MCF 10A (cell line): ENCODE measurements around the gene CFP. TPM values are rescaled to one million over a fixed set of nuclear protein-coding genes. Genes with fewer than 3 reads are reported as not detected.

Source experiments
- BruUV-seq: library from RNA; stranded (reverse); fragments of 400-500 nt; replicated peaks from 2 replicates; lab custom pipeline; 2021; lab: Mats Ljungman, UMichigan
- CTCF ChIA-PET: fragments of 300-600 bp; sonication (Branson Sonifier 250); formaldehyde crosslinking; extraction: SDS; loops from one replicate; lab custom pipeline; 2021; ENCODE audit warnings: antibody characterized with exemption, inconsistent platforms; lab: Yijun Ruan, JAX
- POLR2A ChIA-PET: fragments of 300-600, 350-650 bp; sonication (Branson Sonifier 250); formaldehyde crosslinking; extraction: SDS; loops from one replicate; lab custom pipeline; 2020; ENCODE audit warnings: antibody characterized with exemption, inconsistent platforms; lab: Yijun Ruan, JAX
- DNase-seq: peaks from one replicate; pipeline ENCODE4 v3.0.0-alpha.2; 2018; ENCODE audit not compliant: unreplicated experiment
- H3K27ac Mint-ChIP-seq: one replicate; pipeline ENCODE4 v1.8.0; 2022; ENCODE audit warnings: mild to moderate bottlenecking, low read depth, mixed read lengths; ENCODE audit not compliant: unreplicated experiment
- H3K27me3 Mint-ChIP-seq: one replicate; pipeline ENCODE4 v1.8.0; 2022; ENCODE audit warnings: mixed read lengths; ENCODE audit not compliant: insufficient read depth, unreplicated experiment
- H3K36me3 Mint-ChIP-seq: one replicate; pipeline ENCODE4 v1.8.0; 2022; ENCODE audit warnings: mild to moderate bottlenecking, moderate library complexity, mixed read lengths; ENCODE audit not compliant: insufficient read depth, unreplicated experiment
- H3K4me1 Mint-ChIP-seq: one replicate; pipeline ENCODE4 v1.8.0; 2022; ENCODE audit warnings: mixed read lengths; ENCODE audit not compliant: insufficient read depth, unreplicated experiment
- H3K4me3 Mint-ChIP-seq: one replicate; pipeline ENCODE4 v1.8.0; 2022; ENCODE audit warnings: mild to moderate bottlenecking, moderate library complexity, mixed read lengths; ENCODE audit not compliant: unreplicated experiment
- H3K9me3 Mint-ChIP-seq: one replicate; pipeline ENCODE4 v1.8.0; 2022; ENCODE audit warnings: mixed read lengths; ENCODE audit not compliant: unreplicated experiment
- intact Hi-C: fragments of 100-400 bp; cut with micrococcal nuclease; formaldehyde crosslinking; loops from 2 replicates; pipeline ENCODE4 v1.14.1; 2022
- total RNA-seq: library from RNA; stranded (reverse); gene quantifications from 2 replicates; pipeline ENCODE4 v1.2.3, GENCODE V29; 2022
- TF ChIP-seq, protein P1 (sequence below): fragments of 200-600 bp; IDR thresholded peaks from one replicate; pipeline ENCODE4 v1.8.0; 2022; ENCODE audit warnings: antibody characterized with exemption, mild to moderate bottlenecking; ENCODE audit not compliant: unreplicated experiment

The CFP gene
- total RNA-seq, 1 experiment from 2014 or later = 0.56 TPM

DNA sequence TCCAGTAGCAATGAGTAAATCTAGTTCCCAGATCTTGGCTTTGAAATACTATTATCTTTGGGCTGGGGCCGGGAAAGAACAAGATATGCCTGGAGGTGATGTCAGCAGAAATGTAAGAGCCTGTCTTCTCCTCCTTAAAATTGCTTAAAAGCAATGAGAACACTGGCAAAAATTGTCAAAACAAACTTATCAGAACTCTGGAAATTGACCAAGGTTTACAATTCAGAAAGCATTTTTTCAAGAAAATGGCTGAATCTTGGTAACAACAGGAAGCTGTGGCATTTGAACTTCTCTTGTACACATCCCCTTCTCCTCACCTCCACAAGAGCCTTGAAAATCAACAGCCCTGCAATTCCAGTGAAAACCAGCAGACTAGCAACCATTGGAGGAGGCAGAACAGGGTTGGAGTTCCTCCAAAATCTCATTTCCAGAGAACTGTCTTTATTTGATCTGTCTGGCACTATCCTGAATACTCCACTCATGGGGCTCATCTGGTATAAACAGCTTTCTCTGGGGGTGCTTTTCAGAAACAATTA is 33.9 kb downstream of the CFP start:
- ChIA-PET POLR2A (interaction anchor here (0.6 to 2.3 kb wide), 12 partner anchors 8 to 391 kb away, joined by 3 to 21 read pairs (median 3); partner anchors contain the start of genes ARAF, ELK1 and TIMP1), CTCF (interaction anchor here (1.0 to 2.4 kb wide), 3 partner anchors 10 to 55 kb away, joined by 3 to 8 read pairs (median 5); no protein-coding TSS in a partner anchor)
- TF ChIP-seq, protein P1, sequence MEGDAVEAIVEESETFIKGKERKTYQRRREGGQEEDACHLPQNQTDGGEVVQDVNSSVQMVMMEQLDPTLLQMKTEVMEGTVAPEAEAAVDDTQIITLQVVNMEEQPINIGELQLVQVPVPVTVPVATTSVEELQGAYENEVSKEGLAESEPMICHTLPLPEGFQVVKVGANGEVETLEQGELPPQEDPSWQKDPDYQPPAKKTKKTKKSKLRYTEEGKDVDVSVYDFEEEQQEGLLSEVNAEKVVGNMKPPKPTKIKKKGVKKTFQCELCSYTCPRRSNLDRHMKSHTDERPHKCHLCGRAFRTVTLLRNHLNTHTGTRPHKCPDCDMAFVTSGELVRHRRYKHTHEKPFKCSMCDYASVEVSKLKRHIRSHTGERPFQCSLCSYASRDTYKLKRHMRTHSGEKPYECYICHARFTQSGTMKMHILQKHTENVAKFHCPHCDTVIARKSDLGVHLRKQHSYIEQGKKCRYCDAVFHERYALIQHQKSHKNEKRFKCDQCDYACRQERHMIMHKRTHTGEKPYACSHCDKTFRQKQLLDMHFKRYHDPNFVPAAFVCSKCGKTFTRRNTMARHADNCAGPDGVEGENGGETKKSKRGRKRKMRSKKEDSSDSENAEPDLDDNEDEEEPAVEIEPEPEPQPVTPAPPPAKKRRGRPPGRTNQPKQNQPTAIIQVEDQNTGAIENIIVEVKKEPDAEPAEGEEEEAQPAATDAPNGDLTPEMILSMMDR = no peak
- Mint-ChIP-seq H3K4me3 (no peak overlapping the region), H3K36me3 (no peaks in the 10 kb centered on the region), H3K9me3 (no peaks in the 10 kb centered on the region), H3K27ac (peak overlapping the region; percentile 59), H3K4me1 (peaks cover 4% of the 10 kb centered on the region), H3K27me3 (no peaks in the 10 kb centered on the region)
- no TSS peak for BruUV-seq
- peak; percentile 70 for DNase-seq
- intact Hi-C loops = no loop called here

- peaks cover 4% of the 10 kb centered on the region for H3K4me1 Mint-ChIP-seq
- H3K27me3 Mint-ChIP-seq = no peaks in the 10 kb centered on the region
- H3K4me3 Mint-ChIP-seq = no peak overlapping the region
- no peak for DNase-seq
- CTCF ChIA-PET = interaction anchor here (0.7 kb wide), 1 partner anchor 8 kb away, joined by 4 read pairs; no protein-coding TSS in a partner anchor
- POLR2A ChIA-PET = no interaction called here
- no peaks in the 10 kb centered on the region for H3K9me3 Mint-ChIP-seq
- TF ChIP-seq, protein P1 = no peak
- BruUV-seq = no TSS peak
- intact Hi-C loops = no loop called here
- H3K36me3 Mint-ChIP-seq = peaks cover 3% of the 10 kb centered on the region
- H3K27ac Mint-ChIP-seq = no peak overlapping the region
Measured at GRCh38 chrX:47593522-47593921, 36.2 kb downstream of the CFP start.

DNA sequence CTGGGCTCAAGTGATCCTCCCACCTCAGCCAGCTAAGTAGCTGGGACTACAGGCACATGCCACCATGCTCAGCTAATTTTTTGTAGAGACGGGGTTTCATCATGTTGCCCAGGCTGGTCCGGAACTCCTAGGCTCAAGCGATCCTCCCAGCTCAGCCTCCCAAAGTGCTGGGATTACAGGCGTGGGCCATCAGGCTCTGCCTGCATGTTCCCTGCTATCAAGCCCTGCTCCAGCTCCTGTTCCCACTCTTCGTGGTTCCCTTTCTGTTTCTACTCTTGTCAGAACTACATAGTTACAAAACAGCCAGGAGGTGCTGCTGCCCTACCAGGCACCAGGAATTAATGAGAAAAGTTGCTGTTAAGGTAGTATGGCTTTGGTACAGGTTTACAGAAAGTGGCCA is 38.7 kb downstream of the CFP start:
- no peak overlapping the region for H3K27ac Mint-ChIP-seq

More for the DNA sequence above, 38.7 kb downstream of the CFP start:
- no TSS peak for BruUV-seq
- Mint-ChIP-seq H3K36me3 (peaks cover 15% of the 10 kb centered on the region), H3K4me3 (no peak overlapping the region), H3K4me1 (peaks cover 4% of the 10 kb centered on the region), H3K9me3 (no peaks in the 10 kb centered on the region), H3K27me3 (no peaks in the 10 kb centered on the region)
- ChIA-PET POLR2A (interaction anchor here (1.1 kb wide), 1 partner anchor 246 kb away, joined by 4 read pairs; the partner anchor contains the start of gene ZNF81), CTCF (no interaction called here)
- TF ChIP-seq, protein P1 = no peak
- intact Hi-C loops = no loop called here
- no peak for DNase-seq
